HuH-7.5 (cell line): ENCODE measurements around the gene DMPK.
"Not testable (repeated sequence)": the region's sequence is repeated elsewhere in the genome, so short reads cannot be mapped to it uniquely, and the experiment has no call there.

Experiments
- DNase-seq: peaks from one replicate; pipeline ENCODE4 v3.0.0; 2011; ENCODE audit warnings: low spot score

DMPK gene

GRCh38 chr19:45745606-45746005 lies 36.7 kb downstream of the DMPK start:
- DNase-seq: no peak

DNA sequence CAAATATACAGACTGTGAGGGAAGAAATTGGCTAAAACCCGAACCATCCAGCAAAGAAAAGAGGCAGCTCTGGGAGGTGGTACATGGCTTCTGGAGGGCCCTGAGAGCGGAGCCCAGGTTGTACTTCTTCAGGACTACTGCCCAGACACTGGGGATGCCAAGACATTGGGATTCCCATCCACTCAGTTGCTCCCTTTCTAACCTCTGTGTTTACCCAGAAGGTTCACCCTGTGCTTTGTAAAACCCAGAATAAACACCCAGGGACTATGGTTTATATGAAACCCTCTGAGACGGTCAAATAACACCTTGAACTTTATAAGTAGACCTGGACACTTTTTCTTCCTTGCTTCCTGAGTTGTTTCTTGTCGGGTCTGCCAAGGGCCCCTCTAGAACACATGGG lies 39.3 kb downstream of the DMPK start:
- no peak for DNase-seq

DNA sequence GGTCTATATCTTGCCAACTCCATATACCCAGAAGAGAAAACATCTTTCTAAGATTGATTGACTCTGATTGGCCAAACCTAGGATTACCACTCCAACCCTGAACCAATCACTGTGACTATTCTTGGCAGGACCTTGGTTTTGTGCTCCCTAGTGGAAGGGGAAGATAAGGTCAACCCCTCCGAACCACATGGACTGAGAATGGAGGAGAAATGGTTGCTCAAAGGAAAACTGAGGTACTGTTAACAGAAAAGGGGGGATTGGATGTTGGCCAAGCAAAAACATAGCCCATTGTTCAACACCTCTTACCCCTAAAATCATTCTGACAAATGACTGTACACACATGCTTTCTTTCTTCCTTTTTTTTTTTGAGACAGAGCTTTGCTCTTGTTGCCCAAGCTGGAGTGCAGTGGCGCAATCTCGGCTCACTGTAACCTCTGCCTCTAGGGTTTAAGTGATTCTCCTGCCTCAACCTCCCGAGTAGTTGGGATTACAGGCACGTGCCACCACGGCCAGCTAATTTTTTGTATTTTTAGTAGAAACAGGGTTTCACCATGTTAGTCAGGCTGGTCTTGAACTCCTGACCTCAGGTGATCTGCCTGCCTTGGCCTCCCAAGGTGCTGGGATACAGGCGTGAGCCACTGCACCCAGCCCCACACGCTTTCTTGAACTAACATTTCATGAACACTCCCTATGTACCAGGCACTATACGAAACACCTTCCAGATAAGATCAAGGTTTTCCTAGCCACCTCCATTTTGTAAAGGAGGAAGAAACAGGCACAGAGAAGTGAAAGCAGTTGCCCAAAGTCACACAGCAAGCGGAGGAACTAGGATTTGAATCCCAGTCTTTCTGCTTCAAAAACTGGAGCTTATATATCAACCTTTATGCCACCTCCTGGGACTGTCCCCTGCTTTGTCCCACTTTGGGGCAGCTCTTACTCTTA lies 42.5 kb downstream of the DMPK start:
- DNase-seq: no peak

GRCh38 chr19:45733160-45733810 lies 49.0 kb downstream of the DMPK start, which contains the start of gene MEIOSIN:
Gene MEIOSIN (plus strand): TSS chr19:45733439. CDS start chr19:45735377, 1,938 bp downstream.
- no peak for DNase-seq

GRCh38 chr19:45730368-45731288 lies 51.7 kb downstream of the DMPK start, which contains the start of gene FBXO46:
Gene FBXO46 (minus strand): TSS chr19:45730896. CDS start chr19:45713495, 17,401 bp downstream.
- peak; percentile 91 for DNase-seq

GRCh38 chr19:45729800-45730290 lies 52.4 kb downstream of the DMPK start:
- DNase-seq: peak; percentile 33

DNA sequence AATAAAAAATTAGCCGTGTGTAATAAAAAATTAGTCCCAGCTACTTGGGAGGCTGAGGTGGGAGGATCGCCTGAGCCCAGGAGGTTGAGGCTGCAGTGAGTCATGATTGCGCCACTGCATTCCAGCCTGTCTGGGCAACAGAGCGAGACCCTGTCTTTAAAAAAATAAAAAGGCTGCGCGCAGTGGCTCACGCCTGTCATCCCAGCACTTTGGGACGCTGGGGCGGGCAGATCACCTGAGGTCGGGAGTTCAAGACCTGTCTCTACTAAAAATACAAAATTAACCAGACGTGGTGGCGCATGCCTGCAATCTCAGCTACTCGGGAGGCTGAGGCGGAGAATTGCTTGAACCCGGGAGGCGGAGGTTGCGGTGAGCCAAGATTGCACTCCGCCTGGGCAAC lies 53.6 kb downstream of the DMPK start:
- not testable (repeated sequence) for DNase-seq

- DNase-seq: not testable (repeated sequence)
Measured at GRCh38 chr19:45720065-45720464, 62.2 kb downstream of the DMPK start.
